Activated naive CD8-positive, alpha-beta T cell treated with anti-CD3 and anti-CD28 coated beads, Interleukin-2, amount 10 ng/mL, durations not matched to agents 7 days and 5 days (primary cell): Measurements from ENCODE around the gene SCAF1. TPM values are rescaled to one million over a fixed set of nuclear protein-coding genes. Genes with fewer than 3 reads are reported as not detected.

Experiments
- ATAC-seq: fragments of 150-1000 bp; cut with Tn5 transposase; one replicate; pipeline ENCODE4 v1.10.0; 2021; ENCODE audit warnings: low read depth, moderate library complexity
- POLR2A ChIA-PET: fragments of 350-600 bp; sonication (Branson Sonifier 250); formaldehyde crosslinking; loops from one replicate; lab custom pipeline; 2021; ENCODE audit warnings: antibody characterized with exemption; lab: Charles Lee
- DNase-seq: peaks from one replicate; pipeline ENCODE4 v3.0.0; 2021
- H3K27ac Mint-ChIP-seq: one replicate; pipeline ENCODE4 v1.8.0; 2022; ENCODE audit warnings: mild to moderate bottlenecking, mixed read lengths
- H3K27me3 Mint-ChIP-seq: one replicate; pipeline ENCODE4 v1.8.0; 2022; ENCODE audit warnings: mild to moderate bottlenecking, moderate library complexity, mixed read lengths
- H3K36me3 Mint-ChIP-seq: one replicate; pipeline ENCODE4 v1.8.0; 2021; ENCODE audit warnings: mild to moderate bottlenecking, mixed read lengths
- H3K4me1 Mint-ChIP-seq: one replicate; pipeline ENCODE4 v1.8.0; 2021; ENCODE audit warnings: mixed read lengths
- H3K4me3 Mint-ChIP-seq: one replicate; pipeline ENCODE4 v1.8.0; 2022; ENCODE audit warnings: mild to moderate bottlenecking, moderate library complexity, mixed read lengths
- H3K9me3 Mint-ChIP-seq: one replicate; pipeline ENCODE4 v1.8.0; 2021; ENCODE audit warnings: mixed read lengths
- total RNA-seq, 2 experiments: library from RNA; stranded (reverse); gene quantifications; one replicate each; pipeline ENCODE4 v1.2.3, GENCODE V29; 2021

Gene SCAF1
- total RNA-seq, 2 experiments from 2014 or later: 64.7 to 66.9 TPM

DNA sequence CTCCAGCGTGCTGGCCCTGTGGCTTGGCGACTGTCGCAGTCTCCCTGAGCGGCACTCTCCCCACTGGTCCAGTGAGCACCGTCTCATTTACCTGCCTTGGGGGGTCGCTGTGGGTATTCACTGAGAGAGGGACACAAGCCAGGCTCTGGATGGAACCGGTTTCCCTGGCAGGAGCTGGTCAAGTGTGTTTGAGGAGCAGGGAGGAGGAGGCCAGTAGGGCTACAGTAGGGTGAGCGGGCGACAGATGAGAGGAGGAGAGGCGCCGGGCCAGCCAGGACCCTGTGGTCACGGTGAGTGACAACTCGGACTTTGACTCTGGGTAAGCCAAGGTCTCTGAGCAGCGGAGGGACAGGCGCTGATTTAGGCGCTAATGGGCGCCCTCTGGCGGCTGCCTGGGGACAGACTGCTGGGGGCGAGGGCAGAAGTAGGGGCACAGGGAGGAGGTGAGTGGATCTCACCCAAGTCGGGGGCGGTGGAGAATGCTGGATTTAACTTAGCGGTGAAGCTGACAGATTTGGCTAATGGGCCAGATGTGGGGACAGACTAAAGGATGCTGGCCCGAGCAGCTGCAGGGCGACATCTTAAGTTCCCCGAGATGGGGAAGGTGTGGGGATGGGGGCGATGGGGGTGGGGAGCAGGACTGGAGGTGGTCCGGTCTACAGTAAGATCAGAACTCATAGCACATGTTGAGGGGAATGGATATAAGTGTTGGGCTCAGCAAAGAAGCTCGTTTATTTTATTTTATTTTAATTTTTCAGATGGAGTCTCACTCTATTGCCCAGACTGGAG is 30.3 kb downstream of the SCAF1 start:
- Mint-ChIP-seq H3K4me3 (no peak overlapping the region), H3K4me1 (peaks cover 19% of the 10 kb centered on the region), H3K27ac (peak overlapping the region; percentile 65), H3K9me3 (no peaks in the 10 kb centered on the region), H3K27me3 (no peaks in the 10 kb centered on the region), H3K36me3 (peaks cover 11% of the 10 kb centered on the region)
- ATAC-seq: no peak
- peak; percentile 83 for DNase-seq
- POLR2A ChIA-PET: interaction anchor here (0.5 to 1.4 kb wide), 3 partner anchors 82 to 1248 kb away, joined by 3 to 4 read pairs (median 3); partner anchors contain the start of gene PRR12

DNA sequence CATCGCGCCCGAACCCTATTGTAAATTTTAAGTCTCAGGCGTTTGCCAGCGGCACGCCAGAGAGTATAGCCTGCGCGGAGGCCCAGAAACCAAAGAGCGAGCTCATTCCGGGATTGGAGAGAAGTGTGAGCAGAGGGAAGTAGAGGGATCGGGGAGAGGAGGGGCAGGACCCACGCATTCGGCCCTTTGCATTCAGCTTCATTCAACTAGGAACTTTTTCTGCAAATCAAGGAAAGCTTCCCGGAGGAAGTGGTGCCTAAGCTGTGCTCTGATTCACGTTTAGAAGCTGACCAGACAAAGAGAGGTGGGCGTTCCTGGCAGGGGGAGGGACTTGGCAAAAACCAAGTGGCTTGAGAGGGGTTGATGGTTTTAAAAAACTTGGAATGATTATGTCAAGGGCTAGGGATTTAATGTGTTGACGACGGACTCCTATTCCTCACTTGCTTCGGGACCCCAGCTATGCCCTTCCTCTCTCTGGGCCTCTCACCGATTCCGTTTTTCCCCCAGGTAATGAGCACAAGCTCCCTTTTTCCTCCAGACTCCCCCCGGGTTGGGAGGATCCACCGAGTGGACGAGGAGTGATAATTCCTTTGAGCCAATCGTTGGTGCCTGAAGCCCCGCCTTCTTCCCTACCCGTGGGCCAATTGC is 34.3 kb downstream of the SCAF1 start:
- H3K9me3 Mint-ChIP-seq: no peaks in the 10 kb centered on the region
- POLR2A ChIA-PET: interaction anchor here (0.6 to 3.3 kb wide), 23 partner anchors 8 to 341 kb away, joined by 3 to 23 read pairs (median 4); partner anchors contain the start of genes ALDH16A1, BCL2L12, CD37 and IRF3
- H3K4me1 Mint-ChIP-seq: peaks cover 25% of the 10 kb centered on the region
- peaks cover 11% of the 10 kb centered on the region for H3K36me3 Mint-ChIP-seq
- ATAC-seq (no peak), DNase-seq (no peak)
- peak overlapping the region; percentile 97 for H3K27ac Mint-ChIP-seq
- H3K27me3 Mint-ChIP-seq: no peaks in the 10 kb centered on the region
- H3K4me3 Mint-ChIP-seq: peak overlapping the region; percentile 99

DNA sequence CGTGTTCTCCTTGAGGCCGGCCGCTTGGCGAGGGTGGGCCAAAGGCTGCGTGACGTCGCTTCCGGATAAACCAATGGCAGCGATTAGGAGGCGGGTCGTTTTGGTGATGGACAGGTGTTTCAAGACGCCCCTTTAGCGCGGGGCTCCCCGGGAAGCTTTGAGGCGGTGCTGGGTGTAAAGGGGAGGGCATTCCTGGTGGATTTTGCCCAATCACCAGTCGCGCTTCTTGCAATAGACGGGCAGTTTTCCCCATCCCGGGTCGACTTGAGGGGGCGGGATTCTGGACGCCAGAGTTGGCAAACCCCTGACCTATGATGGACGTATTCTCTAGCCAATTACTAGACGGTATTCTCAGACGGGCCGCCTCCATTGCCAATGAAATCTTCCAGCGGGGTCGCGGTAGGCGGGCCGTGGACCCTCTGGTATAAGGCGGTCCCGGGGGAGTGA is 34.8 kb downstream of the SCAF1 start:
- Mint-ChIP-seq H3K9me3 (no peaks in the 10 kb centered on the region), H3K4me1 (peaks cover 25% of the 10 kb centered on the region), H3K27ac (peak overlapping the region; percentile 97), H3K36me3 (peaks cover 9% of the 10 kb centered on the region), H3K4me3 (peak overlapping the region; percentile 99), H3K27me3 (no peaks in the 10 kb centered on the region)
- peak; percentile 77 for ATAC-seq
- POLR2A ChIA-PET: interaction anchor here (0.6 to 3.3 kb wide), 22 partner anchors 8 to 224 kb away, joined by 3 to 23 read pairs (median 4); partner anchors contain the start of genes ALDH16A1, BCL2L12, IRF3 and NOSIP
- peak; percentile 94 for DNase-seq

DNA sequence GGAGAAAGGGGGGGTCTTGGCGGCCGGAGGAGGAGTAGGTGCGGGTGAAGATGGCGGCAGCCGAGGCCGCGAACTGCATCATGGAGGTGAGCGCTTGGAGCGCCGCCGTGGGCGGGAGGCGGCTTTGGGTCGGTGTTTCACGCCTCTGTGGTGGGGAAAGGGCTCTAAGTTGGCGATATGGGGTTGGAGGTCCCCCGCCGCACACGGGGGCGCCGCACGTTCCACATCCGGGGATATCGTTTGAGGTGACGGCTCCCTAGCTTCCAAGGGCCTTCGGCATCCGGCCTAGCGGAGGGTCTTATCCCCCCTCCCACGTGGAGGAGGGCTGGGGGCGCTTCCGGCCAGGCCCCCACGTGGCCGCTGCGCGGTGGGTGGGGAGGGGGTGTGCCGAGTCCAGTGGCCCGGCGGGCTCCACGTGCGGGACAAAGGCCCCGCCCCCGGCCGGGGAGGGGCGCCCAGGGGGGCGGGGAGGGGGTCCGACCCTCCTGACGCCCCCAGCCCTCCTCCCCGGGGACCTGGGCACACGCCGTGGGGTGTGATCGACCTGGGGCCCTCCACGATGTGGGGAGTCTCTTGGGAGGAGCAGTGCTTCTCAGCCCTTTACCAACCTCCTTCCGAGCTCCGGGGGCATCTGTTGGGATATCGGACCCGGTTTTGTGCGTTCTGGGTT is 35.4 kb downstream of the SCAF1 start, which contains the start of gene PRMT1:
Gene PRMT1, plus strand, starts transcription at position 41 of the 670 bp plus-strand sequence. Its CDS starts 10 bp downstream, at position 51.
- H3K4me3 Mint-ChIP-seq: peak within 1 kb of the TSS; percentile 99
- H3K9me3 Mint-ChIP-seq: no peaks in the 10 kb centered on the region
- peaks cover 6% of the 10 kb centered on the region for H3K36me3 Mint-ChIP-seq
- H3K27ac Mint-ChIP-seq: peak within 1 kb of the TSS; percentile 97
- DNase-seq: peak; percentile 71
- POLR2A ChIA-PET: interaction anchor here (0.6 to 3.3 kb wide), 12 partner anchors 10 to 224 kb away, joined by 3 to 23 read pairs (median 5); partner anchors contain the start of genes ALDH16A1, BCL2L12, IRF3 and NOSIP
- no peaks in the 10 kb centered on the region for H3K27me3 Mint-ChIP-seq
- no peak for ATAC-seq
- peaks cover 19% of the 10 kb centered on the region for H3K4me1 Mint-ChIP-seq

DNA sequence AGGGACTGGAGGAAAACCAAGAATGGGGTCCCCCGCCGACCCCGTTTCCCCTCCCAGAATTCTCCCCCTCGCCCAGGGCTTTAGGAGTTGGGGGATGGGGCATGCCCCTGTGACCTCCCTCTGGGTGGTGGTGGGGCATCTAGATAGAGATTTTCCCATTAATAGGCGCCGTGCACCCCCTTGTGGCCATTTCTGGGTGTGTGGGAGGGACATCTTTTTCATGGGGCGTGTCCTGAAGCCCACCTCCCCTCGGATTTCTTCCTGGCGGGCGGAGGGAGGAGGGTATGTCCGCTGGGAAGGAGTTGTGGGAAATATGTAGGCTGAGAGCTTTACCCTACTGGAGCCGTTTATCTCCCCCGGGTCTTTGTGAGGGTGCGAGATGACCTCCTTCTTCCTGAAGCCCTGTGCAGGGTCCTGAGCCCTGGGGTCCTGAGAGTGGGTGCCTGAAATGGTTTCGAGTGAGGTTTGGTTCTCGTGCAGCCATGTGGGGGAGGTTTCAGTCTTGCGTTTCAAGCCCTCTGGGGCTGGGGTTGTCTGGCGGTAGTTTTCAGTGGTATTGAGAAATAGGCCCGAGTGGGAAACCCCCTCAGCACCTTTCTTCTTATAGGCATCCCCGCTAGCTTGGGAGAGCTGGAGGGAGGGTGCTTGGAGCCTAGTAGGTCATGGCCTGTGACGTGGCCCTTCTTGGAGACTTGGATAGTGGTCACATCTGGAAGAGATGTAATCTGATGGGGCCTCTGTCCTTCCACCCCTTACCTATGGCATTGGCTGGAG is 36.1 kb downstream of the SCAF1 start:
- H3K27me3 Mint-ChIP-seq: no peaks in the 10 kb centered on the region
- POLR2A ChIA-PET: interaction anchor here (1.5 to 3.3 kb wide), 7 partner anchors 10 to 107 kb away, joined by 3 to 23 read pairs (median 8); partner anchors contain the start of genes BCL2L12, IRF3, PRR12 and RRAS
- no peaks in the 10 kb centered on the region for H3K9me3 Mint-ChIP-seq
- no peak for ATAC-seq
- peak overlapping the region; percentile 92 for H3K4me3 Mint-ChIP-seq
- H3K4me1 Mint-ChIP-seq: peaks cover 17% of the 10 kb centered on the region
- DNase-seq: peak; percentile 85
- H3K27ac Mint-ChIP-seq: peak overlapping the region; percentile 92
- peaks cover 7% of the 10 kb centered on the region for H3K36me3 Mint-ChIP-seq

DNA sequence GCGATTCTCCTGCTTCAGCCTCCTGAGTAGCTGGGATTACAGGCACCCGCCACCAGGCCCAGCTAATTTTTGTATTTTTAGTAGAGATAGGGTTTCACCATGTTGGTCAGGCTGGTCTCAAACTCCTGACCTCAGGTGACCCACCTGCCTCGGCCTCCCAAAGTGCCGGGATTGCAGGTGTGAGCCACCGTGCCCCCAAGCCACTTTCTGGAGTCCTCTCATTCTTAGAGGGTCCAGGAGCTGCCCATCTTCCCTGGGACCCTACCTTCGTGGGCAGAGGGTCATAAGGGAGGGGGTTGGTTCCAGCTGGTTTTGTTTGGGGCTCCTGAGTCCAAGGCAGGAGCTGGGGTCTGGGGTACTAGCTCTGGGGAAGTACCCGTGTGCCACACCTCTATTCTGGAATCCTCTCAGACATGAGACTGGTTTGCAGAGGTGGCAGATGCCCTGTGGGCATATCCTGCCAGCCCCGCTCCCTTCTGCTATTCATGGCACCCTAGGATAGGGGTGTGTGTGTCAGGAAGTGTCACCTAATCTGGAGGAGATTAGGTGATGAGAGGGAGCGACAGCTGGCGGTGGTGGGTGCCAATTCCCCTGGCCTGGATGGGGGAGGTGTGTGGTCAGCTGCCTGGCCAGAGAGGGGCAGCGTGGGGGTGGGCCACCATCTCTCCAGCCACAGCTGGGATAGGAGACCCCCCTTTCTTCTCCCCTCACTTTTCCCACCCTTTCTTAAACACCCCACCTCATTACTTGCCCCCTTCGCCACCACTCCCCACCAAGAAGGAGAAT is 37.2 kb downstream of the SCAF1 start:
- Mint-ChIP-seq H3K27me3 (no peaks in the 10 kb centered on the region), H3K4me1 (peaks cover 15% of the 10 kb centered on the region), H3K27ac (no peak overlapping the region), H3K4me3 (peak overlapping the region; percentile 22), H3K36me3 (peaks cover 7% of the 10 kb centered on the region), H3K9me3 (no peaks in the 10 kb centered on the region)
- DNase-seq: no peak
- no peak for ATAC-seq
- POLR2A ChIA-PET: interaction anchor here (0.5 to 3.3 kb wide), 5 partner anchors 14 to 113 kb away, joined by 3 to 23 read pairs (median 3); partner anchors contain the start of genes BCL2L12, IRF3, RRAS and SCAF1

DNA sequence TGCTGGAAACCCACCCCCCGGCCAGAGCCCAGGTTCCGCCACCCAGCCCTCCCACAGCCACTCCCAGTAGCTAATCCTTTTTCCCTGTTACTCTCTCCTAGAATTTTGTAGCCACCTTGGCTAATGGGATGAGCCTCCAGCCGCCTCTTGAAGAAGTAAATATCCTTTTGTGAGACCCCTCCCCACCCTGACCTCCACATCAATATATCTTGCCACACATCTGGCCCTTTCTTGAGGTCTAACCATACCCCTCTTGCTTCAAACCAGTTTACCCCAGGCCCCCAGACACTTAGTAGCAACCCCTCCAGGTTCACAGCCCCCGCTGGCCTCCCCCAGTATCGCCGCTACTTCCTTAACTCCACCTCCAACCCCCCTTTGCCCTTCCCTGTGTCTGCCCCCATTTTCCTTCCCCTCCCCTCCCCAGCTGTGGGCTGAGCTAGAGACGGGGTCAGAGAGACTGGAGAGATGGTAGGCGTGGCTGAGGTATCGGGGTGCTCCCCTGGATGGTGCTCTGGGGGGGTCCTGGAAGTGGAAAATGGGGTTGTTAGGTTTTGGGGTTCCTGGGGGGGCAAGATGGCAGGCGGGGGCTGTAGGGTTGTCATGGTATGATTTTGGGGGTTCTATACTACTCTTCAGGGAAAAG is 37.9 kb downstream of the SCAF1 start:
- H3K9me3 Mint-ChIP-seq: no peaks in the 10 kb centered on the region
- POLR2A ChIA-PET: interaction anchor here (0.6 to 2.2 kb wide), 3 partner anchors 10 to 40 kb away, joined by 3 to 6 read pairs (median 4); partner anchors contain the start of genes ADM5, RRAS and SCAF1
- peak overlapping the region; percentile 35 for H3K4me3 Mint-ChIP-seq
- DNase-seq (no peak), ATAC-seq (no peak)
- peaks cover 7% of the 10 kb centered on the region for H3K36me3 Mint-ChIP-seq
- H3K4me1 Mint-ChIP-seq: peaks cover 15% of the 10 kb centered on the region
- H3K27ac Mint-ChIP-seq: peak overlapping the region; percentile 16
- H3K27me3 Mint-ChIP-seq: no peaks in the 10 kb centered on the region

DNA sequence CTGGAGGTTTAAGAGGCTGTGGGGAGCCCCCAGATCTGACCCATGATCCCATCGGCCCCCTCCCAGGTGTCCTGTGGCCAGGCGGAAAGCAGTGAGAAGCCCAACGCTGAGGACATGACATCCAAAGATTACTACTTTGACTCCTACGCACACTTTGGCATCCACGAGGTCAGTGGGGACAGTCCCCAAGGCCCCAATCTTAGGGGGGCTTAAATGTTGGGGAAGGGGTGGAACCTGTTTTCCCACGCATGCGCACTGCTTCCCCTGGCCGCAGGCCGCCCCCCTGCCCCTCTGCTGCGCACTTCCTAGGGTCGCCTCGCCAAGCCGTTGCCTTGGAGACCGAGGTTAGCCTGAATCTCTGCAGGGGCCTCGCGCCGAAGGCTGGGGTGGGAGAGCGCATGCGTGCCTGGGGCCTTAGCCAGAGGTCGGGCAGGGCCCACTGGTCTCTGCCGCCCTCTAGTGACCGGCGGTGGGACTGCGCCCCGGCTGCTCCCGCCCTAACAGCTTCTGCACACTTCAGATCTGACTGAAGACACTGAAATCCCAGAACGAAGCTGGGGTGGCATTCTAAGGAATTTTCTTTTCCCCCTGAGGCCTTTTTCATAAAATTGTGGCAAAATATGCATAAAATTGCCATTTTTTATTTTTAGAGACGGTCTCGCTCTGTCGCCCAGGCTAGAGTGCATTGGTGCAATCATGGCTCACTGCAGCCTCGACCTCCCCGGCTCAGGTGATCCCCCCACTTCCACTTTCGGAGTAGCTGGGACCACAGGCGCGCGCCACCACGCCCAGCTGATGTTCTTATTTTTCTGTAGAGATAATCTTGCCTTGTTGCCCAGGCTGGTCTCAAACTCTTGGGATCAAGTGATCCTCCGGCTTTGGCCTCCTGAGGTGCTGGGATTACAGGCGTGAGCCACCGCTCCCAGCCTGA is 38.7 kb downstream of the SCAF1 start:
- Mint-ChIP-seq H3K27me3 (no peaks in the 10 kb centered on the region), H3K9me3 (no peaks in the 10 kb centered on the region), H3K4me1 (peaks cover 15% of the 10 kb centered on the region), H3K36me3 (peaks cover 7% of the 10 kb centered on the region), H3K4me3 (peak overlapping the region; percentile 10), H3K27ac (no peak overlapping the region)
- POLR2A ChIA-PET: interaction anchor here (0.6 to 1.0 kb wide), 3 partner anchors 9 to 211 kb away, joined by 3 to 4 read pairs (median 3); partner anchors contain the start of gene ADM5
- DNase-seq: peak; percentile 99
- ATAC-seq: peak; percentile 9

DNA sequence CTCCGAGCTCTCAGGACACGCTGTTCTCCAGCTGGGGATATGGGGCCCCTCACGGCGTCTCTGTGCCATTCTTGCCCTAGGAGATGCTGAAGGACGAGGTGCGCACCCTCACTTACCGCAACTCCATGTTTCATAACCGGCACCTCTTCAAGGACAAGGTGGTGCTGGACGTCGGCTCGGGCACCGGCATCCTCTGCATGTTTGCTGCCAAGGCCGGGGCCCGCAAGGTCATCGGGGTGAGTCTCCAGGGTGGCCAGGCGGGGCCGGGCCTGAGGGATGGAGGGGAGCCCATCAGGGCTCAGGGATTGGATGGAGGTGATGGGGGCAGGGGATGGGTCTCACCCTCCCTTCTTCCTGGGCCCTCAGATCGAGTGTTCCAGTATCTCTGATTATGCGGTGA is 39.8 kb downstream of the SCAF1 start:
- peaks cover 8% of the 10 kb centered on the region for H3K36me3 Mint-ChIP-seq
- DNase-seq (no peak), ATAC-seq (no peak)
- POLR2A ChIA-PET: interaction anchor here (0.6 to 1.0 kb wide), 2 partner anchors 65 to 212 kb away, joined by 3 read pairs; no protein-coding TSS in a partner anchor
- no peak overlapping the region for H3K4me3 Mint-ChIP-seq
- no peaks in the 10 kb centered on the region for H3K9me3 Mint-ChIP-seq
- H3K4me1 Mint-ChIP-seq: peaks cover 11% of the 10 kb centered on the region
- H3K27me3 Mint-ChIP-seq: no peaks in the 10 kb centered on the region
- no peak overlapping the region for H3K27ac Mint-ChIP-seq

DNA sequence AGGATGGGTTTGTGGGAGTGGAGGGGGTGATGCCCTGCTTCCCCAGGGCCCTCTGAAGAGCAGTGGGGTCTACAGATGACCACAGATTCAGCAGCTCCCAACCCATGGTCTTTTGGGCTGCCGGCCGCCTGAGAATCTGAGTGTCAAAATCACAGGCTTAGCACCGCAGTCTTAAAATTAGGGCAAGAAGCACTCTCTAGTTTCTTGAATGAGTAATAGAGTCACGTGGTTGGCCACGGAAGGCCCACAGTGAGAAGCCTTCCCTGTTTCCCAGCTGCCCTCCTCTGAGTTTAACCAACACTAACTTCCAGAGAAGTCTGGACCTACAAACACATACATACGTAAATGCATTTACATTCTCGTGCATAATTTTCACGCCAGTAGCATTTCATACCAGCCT is 40.3 kb downstream of the SCAF1 start:
- no peak for DNase-seq
- no peak for ATAC-seq
- H3K36me3 Mint-ChIP-seq: peaks cover 7% of the 10 kb centered on the region
- no peak overlapping the region for H3K27ac Mint-ChIP-seq
- H3K4me3 Mint-ChIP-seq: no peak overlapping the region
- H3K27me3 Mint-ChIP-seq: no peaks in the 10 kb centered on the region
- POLR2A ChIA-PET: interaction anchor here (0.6 kb wide), 1 partner anchor 212 kb away, joined by 3 read pairs; no protein-coding TSS in a partner anchor
- no peaks in the 10 kb centered on the region for H3K9me3 Mint-ChIP-seq
- peaks cover 11% of the 10 kb centered on the region for H3K4me1 Mint-ChIP-seq
